Measurements from ENCODE around the gene TKT. TPM values are rescaled to one million over a fixed set of nuclear protein-coding genes. Genes with fewer than 3 reads are reported as not detected.

Gene TKT
- total RNA-seq, 1 donor from 2014 or later: 423 TPM

GRCh38 chr3:53230041-53230621, 25.7 kb downstream of the TKT start:
- intact Hi-C loops (cut with DNase I): no loop called here
- no peak for TF ChIP-seq POLR2AphosphoS5 (IDR thresholded peaks at IDR 0.05; ENCODE audit: insufficient read depth in 1 of 2, low read depth in 1 of 2)
- no peak for TF ChIP-seq CTCF (IDR thresholded peaks at IDR 0.05)
- no peak for TF ChIP-seq POLR2A (IDR thresholded peaks at IDR 0.05)
- Histone ChIP-seq H3K27me3 (no peaks in the 10 kb centered on the region), H3K36me3 (peaks cover 8 to 100% of the 10 kb centered on the region in 2 donors), H3K4me1 (no peaks in the 10 kb centered on the region), H3K9me3 (no peaks in the 10 kb centered on the region), H3K4me3 (no peak overlapping the region), H3K27ac (no peak overlapping the region)
- no peak for DNase-seq (ENCODE audit: extremely low spot score in 2 of 2)

GRCh38 chr3:53229606-53230005, 26.2 kb downstream of the TKT start:
- Histone ChIP-seq H3K27ac (no peak overlapping the region), H3K9me3 (no peaks in the 10 kb centered on the region), H3K4me3 (no peak overlapping the region), H3K27me3 (no peaks in the 10 kb centered on the region), H3K36me3 (peaks cover 8 to 100% of the 10 kb centered on the region in 2 donors), H3K4me1 (no peaks in the 10 kb centered on the region)
- no peak for TF ChIP-seq POLR2A (IDR thresholded peaks at IDR 0.05)
- no peak for TF ChIP-seq CTCF (IDR thresholded peaks at IDR 0.05)
- TF ChIP-seq POLR2AphosphoS5 (IDR thresholded peaks at IDR 0.05; ENCODE audit: insufficient read depth in 1 of 2, low read depth in 1 of 2): no peak
- DNase-seq (ENCODE audit: extremely low spot score in 2 of 2): no peak
- intact Hi-C loops (cut with DNase I): no loop called here

GRCh38 chr3:53229171-53229570, 26.7 kb downstream of the TKT start:
- intact Hi-C loops (cut with DNase I): no loop called here
- H3K9me3 ChIP-seq: no peaks in the 10 kb centered on the region
- TF ChIP-seq CTCF (IDR thresholded peaks at IDR 0.05) (no peak), POLR2AphosphoS5 (IDR thresholded peaks at IDR 0.05; ENCODE audit: insufficient read depth in 1 of 2, low read depth in 1 of 2) (no peak), POLR2A (IDR thresholded peaks at IDR 0.05) (no peak)
- H3K27me3 ChIP-seq: no peaks in the 10 kb centered on the region
- H3K36me3 ChIP-seq: peaks cover 8 to 100% of the 10 kb centered on the region in 2 donors
- no peak overlapping the region for H3K27ac ChIP-seq
- H3K4me3 ChIP-seq: no peak overlapping the region
- no peaks in the 10 kb centered on the region for H3K4me1 ChIP-seq
- no peak for DNase-seq (ENCODE audit: extremely low spot score in 2 of 2)

GRCh38 chr3:53227993-53228885, 27.6 kb downstream of the TKT start:
- Histone ChIP-seq H3K9me3 (no peaks in the 10 kb centered on the region), H3K27me3 (no peaks in the 10 kb centered on the region), H3K27ac (no peak overlapping the region), H3K36me3 (peaks cover 8 to 92% of the 10 kb centered on the region in 2 donors), H3K4me1 (no peaks in the 10 kb centered on the region), H3K4me3 (no peak overlapping the region)
- intact Hi-C loops (cut with DNase I): no loop called here
- no peak for TF ChIP-seq CTCF (IDR thresholded peaks at IDR 0.05)
- TF ChIP-seq POLR2A (IDR thresholded peaks at IDR 0.05): no peak
- no peak for TF ChIP-seq POLR2AphosphoS5 (IDR thresholded peaks at IDR 0.05; ENCODE audit: insufficient read depth in 1 of 2, low read depth in 1 of 2)
- peak in 1 of 2 donors; percentile 77 for DNase-seq (ENCODE audit: extremely low spot score in 2 of 2)

Measured in vagina (tissue), 2 donors.